ENCODE results near the gene ATRIP.

DNA sequence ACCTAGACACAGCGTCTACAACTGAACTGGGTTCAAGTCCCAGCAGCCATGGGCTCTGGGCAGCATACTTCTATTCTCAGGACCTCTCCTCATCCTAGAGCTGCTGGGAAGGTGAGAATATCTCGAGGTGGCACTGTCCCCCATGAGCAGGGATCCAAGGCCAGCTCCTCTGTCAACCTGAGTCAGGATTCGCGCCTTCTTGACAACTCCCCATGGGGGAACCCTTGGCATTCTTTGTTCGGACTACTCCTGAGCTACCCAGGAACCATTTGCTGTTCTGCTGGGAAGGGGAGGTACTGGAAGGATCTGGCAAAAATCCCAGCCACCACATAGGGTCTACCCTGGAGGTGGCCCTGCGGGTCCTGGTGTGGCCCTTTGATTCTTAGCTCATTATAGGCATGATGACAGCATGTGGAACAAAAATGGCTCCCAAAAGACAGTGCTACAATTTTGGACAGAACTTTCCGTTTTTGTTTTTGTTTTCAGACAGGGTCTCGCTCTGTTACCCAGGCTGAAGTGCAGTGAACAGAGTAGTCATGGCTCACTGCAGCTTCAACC is 38.9 kb upstream of the ATRIP start:
- TF ChIP-seq, protein P1, sequence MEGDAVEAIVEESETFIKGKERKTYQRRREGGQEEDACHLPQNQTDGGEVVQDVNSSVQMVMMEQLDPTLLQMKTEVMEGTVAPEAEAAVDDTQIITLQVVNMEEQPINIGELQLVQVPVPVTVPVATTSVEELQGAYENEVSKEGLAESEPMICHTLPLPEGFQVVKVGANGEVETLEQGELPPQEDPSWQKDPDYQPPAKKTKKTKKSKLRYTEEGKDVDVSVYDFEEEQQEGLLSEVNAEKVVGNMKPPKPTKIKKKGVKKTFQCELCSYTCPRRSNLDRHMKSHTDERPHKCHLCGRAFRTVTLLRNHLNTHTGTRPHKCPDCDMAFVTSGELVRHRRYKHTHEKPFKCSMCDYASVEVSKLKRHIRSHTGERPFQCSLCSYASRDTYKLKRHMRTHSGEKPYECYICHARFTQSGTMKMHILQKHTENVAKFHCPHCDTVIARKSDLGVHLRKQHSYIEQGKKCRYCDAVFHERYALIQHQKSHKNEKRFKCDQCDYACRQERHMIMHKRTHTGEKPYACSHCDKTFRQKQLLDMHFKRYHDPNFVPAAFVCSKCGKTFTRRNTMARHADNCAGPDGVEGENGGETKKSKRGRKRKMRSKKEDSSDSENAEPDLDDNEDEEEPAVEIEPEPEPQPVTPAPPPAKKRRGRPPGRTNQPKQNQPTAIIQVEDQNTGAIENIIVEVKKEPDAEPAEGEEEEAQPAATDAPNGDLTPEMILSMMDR (conservative IDR thresholded peaks at IDR 0.05): no peak
- TF ChIP-seq ZFX (IDR thresholded peaks at IDR 0.05): no peak

Measured in C4-2B (cell line).